GM19023 (cell line): ENCODE data around the gene IL36B.

Source experiments
- ATAC-seq: cut with Tn5 transposase; IDR thresholded peaks from one replicate; pipeline ENCODE4 v1.9.1; 2021; ENCODE audit warnings: mild to moderate bottlenecking, moderate library complexity; ENCODE audit not compliant: unreplicated experiment

IL36B gene

GRCh38 chr2:113012436-113013335 lies 40.0 kb downstream of the IL36B start:
- no peak for ATAC-seq

DNA sequence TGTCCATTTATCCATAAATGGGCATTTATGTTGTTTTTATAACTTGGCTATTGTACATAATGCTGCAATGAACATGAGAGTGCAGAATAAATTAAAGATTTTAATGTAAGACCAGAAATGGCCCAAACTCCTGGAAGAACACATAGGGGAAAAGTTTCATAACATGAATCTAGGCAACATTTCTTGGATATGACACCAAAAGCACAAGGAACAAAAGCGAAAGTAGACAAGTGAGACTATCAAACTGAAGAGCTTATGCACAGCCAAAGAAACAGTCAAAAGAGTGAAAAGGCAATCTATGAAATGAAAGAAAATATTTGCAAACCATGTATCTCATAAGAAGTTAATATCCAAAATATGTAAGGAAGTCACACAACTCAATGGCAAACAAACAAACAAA lies 41.6 kb downstream of the IL36B start:
- no peak for ATAC-seq

DNA sequence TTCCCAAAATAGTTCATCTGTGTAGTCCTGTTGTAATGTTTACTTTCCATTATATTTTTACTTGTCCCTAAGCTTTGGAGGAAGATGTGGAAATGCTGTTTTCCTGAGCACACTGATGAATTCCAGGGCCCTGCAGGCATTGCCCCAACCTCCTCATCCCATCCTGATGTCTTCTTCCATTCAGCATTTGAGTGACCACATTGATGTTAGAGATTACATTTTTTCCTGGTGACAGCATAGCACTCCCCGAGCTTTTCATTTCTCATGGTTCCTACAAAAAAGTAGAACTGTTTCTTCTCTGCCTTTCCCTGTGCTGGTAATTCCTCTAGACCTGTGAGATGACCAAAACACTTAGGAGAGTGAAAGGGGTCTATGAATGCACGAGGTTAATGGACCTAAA lies 42.6 kb downstream of the IL36B start:
- no peak for ATAC-seq

DNA sequence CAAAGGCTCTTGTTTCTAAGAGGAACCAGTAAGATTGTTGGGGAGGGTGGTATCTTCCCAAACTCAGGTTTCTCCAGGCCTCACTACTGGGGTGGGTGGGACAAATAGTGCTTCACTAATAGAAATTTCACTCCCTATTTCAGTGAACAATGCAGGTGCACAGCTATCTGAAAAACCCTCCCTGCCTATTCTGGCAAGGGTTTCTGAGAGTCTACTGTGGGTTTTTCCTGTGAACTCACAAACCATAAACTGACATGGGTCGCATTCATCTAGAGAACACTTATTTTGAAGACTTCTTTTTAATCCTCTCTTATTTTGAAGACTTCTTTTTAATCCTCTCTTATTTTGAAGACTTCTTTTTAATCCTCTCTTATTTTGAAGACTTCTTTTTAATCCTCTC lies 43.0 kb downstream of the IL36B start:
- ATAC-seq = no peak

GRCh38 chr2:113007250-113007649 lies 45.4 kb downstream of the IL36B start:
- ATAC-seq = no peak

DNA sequence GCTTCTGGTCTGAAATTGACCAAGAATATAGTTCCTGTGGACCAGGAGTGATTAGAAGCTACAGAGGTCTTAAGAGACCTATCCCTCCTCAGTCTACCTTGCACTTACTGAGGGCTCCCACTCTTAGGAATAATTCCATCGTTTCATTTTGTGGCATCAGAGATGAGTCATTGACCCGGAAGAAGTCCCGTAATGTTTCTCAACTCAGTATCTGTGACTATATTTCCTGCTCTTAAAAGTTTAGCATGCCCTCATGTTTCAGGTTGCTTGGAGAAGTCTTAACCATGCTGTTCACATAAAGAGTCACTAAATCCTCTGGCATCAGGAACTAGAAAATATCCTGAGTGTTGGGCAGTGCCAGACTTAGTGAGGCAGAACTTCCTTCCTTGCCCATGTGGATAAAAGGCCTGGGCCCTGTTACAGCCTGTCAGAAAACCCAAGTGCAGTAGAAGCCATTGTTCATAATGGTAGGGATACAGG lies 47.6 kb downstream of the IL36B start, which contains the start of gene IL36A:
IL36A (plus strand) TSS at position 430 of the 480 bp plus-strand sequence. CDS start 413 bp downstream, outside the sequence.
- ATAC-seq = no peak

- no peak for ATAC-seq
These were observed 50.0 kb downstream of the IL36B start for GRCh38 chr2:113002677-113003076.

DNA sequence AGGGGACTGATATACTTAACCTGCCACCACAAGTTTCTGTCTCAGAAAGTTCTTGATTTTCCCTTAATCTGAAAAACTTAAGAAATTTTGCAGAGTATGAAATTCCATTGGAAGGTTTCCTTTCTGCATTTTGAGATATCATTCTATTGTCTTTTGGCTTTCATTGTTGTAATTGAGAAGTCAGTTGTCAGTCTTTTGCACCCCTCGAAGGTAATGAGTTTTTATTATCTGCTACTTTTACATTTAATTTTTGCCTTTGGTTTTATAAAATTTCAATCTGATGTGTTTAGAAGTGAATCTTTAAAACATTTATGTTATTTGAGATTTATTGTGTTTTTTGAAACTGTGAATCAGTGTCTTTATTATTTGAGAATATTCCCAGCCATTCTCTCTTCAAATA lies 52.2 kb downstream of the IL36B start:
- no peak for ATAC-seq

- ATAC-seq = no peak
These were observed 55.5 kb downstream of the IL36B start for GRCh38 chr2:112997151-112997550.

- no peak for ATAC-seq
These were observed 56.0 kb downstream of the IL36B start for GRCh38 chr2:112996635-112997034.

DNA sequence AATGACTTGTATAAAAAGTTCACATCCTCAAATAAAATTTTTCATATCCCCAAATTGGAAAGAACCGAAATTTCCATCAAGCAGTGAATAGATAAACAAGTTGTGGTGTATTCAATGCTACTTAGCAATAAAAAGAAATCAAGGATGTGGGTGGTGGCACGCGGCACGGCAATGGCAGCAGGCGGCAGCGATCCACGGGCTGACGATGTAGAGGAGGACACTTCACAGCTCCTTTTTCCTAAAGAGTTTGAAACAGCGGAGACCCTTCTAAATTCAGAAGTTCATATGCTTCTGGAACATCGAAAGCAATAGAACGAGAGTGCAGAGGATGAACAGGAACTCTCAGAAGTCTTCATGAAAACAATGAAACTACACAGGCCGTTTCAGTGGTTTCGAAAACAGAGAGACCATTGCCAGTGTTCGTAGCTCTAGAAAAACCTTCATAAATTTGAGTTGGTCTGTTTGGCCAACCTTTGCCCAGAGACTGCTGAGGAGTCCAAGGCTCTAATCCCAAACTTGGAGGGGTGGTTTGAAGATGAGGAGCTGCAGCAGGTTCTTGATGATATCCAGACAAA lies 57.2 kb downstream of the IL36B start:
- no peak for ATAC-seq

GRCh38 chr2:112994648-112995047 lies 58.0 kb downstream of the IL36B start:
- ATAC-seq = no peak

DNA sequence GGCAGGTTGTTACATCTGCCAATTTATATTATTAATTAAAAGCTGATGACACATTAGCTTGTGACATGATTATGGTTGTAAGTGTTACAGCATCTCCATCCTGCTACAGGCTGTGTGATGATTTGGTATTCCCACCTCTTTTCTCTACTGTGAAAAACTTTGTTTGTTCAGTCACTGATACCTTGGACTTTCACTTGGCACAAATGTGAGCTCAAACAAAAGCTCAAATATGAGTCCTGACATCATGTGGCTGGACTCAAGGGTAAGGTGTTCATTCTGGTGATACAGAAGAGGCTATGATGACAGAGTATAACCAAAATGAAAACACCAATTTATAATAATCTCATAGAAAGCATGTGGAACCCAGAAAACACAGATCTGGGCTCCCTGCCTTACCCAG lies 58.8 kb downstream of the IL36B start:
- ATAC-seq = no peak

GRCh38 chr2:112989611-112990010 lies 63.1 kb downstream of the IL36B start:
- no peak for ATAC-seq

DNA sequence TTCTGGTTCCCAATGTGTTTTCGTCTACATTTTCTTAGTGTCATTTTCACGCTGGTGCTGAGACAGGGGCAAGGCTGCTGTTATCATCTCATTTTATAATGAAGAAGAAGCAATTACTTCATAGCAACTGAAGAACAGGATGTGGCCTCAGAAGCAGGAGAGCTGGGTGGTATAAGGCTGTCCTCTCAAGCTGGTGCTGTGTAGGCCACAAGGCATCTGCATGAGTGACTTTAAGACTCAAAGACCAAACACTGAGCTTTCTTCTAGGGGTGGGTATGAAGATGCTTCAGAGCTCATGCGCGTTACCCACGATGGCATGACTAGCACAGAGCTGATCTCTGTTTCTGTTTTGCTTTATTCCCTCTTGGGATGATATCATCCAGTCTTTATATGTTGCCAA lies 67.6 kb downstream of the IL36B start:
- ATAC-seq = no peak

DNA sequence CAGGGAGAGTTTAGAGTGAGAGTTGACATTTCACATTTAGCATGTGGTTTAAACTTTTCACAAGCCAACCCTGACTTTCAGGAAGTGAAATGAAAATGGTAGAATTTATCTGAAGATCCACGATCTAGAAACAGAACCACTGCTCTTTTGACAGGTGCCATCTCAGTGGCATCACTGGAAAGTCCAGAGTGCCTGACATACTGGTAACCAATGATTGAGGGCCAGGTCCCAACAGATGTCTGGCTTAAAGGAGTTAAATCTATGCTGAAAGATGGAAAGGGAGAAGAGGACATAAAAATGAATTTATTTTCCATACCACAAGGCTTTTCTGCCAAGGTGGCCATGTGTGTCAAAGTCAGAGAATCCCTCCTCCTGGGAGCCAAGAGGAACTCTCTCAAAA lies 72.1 kb downstream of the IL36B start:
- ATAC-seq = no peak

DNA sequence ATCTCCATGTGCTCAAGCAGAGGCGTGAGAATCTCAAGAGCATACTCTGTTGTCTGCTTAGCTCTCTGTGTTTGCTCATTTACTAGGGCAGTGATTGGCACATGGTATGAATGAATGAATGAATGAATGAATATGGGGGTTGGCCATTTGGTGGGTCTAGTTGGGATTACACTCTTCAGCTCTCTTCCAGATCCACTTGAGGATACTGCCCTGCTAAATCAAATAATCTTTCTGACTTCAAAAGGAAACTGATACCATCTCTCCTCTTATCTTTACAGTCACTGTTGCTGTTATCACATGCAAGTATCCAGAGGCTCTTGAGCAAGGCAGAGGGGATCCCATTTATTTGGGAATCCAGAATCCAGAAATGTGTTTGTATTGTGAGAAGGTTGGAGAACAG lies 72.9 kb downstream of the IL36B start:
- no peak for ATAC-seq

GRCh38 chr2:112977559-112978056 lies 75.1 kb downstream of the IL36B start, which contains the start of gene IL36G:
TSS of gene IL36G (plus strand) at chr2:112978006. CDS start at chr2:112978639, 633 bp downstream.
- no peak for ATAC-seq
